Measurements from ENCODE around the gene SLC7A10. TPM values are rescaled to one million over a fixed set of nuclear protein-coding genes. Genes with fewer than 3 reads are reported as not detected.
A peak's percentile ranks its signal among the peaks of the same experiment; 100 is the strongest.

SLC7A10 gene
- polyA plus RNA-seq, 6 donors from 2014 or later = not detected

DNA sequence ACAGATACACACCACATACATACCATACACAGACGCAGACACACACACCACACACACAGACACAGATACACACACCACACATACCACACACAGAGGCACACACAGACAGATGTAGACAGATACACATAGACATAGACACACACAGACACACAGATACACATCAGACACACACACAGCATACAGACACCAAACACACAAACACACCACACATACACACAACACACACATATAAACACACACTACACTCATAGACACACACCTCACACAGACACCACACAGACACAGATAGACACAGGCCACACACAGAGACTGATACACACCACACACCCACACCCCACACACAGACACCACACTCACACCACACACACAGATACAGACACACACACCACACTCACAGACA lies 24.9 kb upstream of the SLC7A10 start:
- DNase-seq (no peak), ATAC-seq (ENCODE audit: low read depth in 2 of 2) (no peak)
- peaks cover 0 to 9% (median 0%) of the 10 kb centered on the region in 7 donors for H3K9me3 Mint-ChIP-seq
- peaks cover 0 to 6% (median 0%) of the 10 kb centered on the region in 3 donors for H3K27me3 Mint-ChIP-seq
- no peaks in the 10 kb centered on the region for H3K4me1 Mint-ChIP-seq
- no peak overlapping the region for H3K4me3 Mint-ChIP-seq
- H3K36me3 Mint-ChIP-seq = no peaks in the 10 kb centered on the region
- H3K27ac Mint-ChIP-seq = no peak overlapping the region

DNA sequence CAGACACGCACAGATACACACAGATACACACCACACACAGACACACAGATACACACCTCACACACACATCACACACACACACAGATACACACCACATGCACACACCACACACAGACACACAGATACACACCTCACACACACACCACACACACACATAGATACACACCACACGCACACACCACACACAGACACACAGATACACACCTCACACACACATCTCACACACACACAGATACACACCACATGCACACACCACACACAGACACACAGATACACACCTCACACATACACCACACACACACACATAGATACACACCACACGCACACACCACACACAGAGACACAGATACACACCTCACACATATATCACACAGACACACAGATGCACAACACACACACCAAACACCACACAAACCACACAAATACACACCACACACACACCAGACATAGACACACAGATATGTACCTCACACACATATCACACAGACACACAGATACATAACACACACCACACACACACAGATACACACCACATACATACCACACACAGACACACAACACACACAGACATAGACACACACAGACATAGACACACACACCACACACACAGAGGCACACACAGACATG lies 24.2 kb upstream of the SLC7A10 start:
- H3K4me3 Mint-ChIP-seq = no peak overlapping the region
- H3K9me3 Mint-ChIP-seq = peaks cover 0 to 10% (median 0%) of the 10 kb centered on the region in 7 donors
- peaks cover 0 to 3% (median 2%) of the 10 kb centered on the region in 3 donors for H3K27me3 Mint-ChIP-seq
- no peak for ATAC-seq (ENCODE audit: low read depth in 2 of 2)
- no peak for DNase-seq
- no peaks in the 10 kb centered on the region for H3K36me3 Mint-ChIP-seq
- no peak overlapping the region for H3K27ac Mint-ChIP-seq
- H3K4me1 Mint-ChIP-seq = no peaks in the 10 kb centered on the region

DNA sequence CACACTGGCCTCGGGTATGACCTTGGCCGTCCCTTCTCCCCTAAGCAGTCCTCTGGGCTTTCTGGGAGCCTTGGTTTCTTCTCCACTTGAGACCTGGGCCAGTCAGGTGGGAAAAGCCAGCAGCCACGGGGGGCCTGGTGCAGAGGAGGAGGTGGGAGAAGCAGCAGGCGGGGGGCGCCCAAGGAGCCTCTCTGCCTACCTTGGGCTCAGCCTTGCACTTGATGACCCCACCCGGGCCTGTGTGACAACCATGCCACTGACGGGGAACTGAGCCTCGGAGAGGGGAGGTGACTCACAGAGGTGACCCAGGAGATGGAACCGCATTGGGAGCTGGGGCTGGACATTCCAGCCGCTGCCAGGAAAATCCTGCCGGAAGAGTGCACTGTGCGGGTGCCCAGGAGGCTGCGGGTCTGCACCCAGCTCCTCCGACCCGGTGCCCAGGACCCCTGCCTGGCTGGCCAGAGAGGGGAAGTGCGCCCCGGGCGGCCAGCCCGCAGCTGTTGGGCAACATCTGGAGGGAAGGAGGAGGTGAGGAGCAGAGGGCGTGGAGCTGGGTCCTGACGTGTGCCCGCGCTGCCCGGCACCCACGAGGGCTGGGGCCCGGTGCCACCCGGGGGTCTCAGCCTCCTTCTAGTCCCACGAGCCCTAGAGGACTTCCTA lies 23.4 kb upstream of the SLC7A10 start:
- Mint-ChIP-seq H3K9me3 (peaks cover 0 to 11% (median 0%) of the 10 kb centered on the region in 7 donors), H3K36me3 (no peaks in the 10 kb centered on the region), H3K4me3 (no peak overlapping the region), H3K27ac (peak overlapping the region in 1 of 6 donors; percentile 21), H3K4me1 (no peaks in the 10 kb centered on the region), H3K27me3 (peaks cover 0 to 10% (median 6%) of the 10 kb centered on the region in 3 donors)
- ATAC-seq (ENCODE audit: low read depth in 2 of 2) = peak; percentile 32 to 45
- no peak for DNase-seq

DNA sequence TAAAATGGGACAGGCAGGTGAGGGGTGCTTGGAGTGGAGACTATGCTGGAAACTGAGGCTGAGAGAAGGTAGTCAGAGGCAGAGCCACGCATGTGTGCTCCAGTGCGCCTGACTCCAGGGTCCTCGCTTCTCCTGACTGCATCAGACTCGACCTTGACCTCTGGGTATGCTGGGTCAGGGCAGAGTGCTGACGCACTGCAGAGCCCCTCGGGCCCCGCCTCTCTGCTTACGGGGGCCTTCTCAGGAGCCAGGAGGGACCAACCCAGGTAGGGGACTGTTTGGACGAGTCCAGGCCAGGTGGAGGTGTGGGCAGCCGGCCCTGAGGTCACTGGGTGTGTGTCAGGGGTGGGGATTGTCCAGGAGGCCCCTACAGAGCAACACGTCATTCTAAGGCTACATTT lies 22.9 kb upstream of the SLC7A10 start:
- Mint-ChIP-seq H3K4me1 (no peaks in the 10 kb centered on the region), H3K9me3 (peaks cover 0 to 11% (median 0%) of the 10 kb centered on the region in 7 donors), H3K4me3 (no peak overlapping the region), H3K27me3 (peaks cover 0 to 15% (median 11%) of the 10 kb centered on the region in 3 donors), H3K27ac (peak overlapping the region in 1 of 6 donors; percentile 21), H3K36me3 (no peaks in the 10 kb centered on the region)
- DNase-seq (no peak), ATAC-seq (ENCODE audit: low read depth in 2 of 2) (no peak)

DNA sequence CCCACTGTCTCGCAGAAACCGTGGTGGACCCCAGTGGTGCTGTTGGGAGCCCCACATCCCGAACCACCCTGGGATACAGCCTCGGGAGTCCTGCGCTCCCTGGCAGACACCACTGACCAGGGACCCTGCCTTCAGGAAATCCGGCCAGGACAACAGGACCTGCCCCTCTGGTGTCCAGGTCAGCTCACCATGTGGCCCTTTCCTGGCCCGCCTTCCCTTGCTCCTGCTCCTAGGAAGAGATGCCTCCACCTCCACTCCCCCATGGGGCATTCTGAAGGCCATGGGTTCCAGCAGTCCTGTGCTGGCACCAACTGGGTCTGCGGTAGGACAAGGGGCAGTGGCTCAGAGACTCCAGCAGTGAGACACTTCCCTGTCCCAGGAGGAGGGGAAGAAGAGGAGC lies 22.5 kb upstream of the SLC7A10 start:
- H3K9me3 Mint-ChIP-seq = peaks cover 0 to 11% (median 0%) of the 10 kb centered on the region in 7 donors
- no peaks in the 10 kb centered on the region for H3K4me1 Mint-ChIP-seq
- H3K27me3 Mint-ChIP-seq = peaks cover 0 to 15% (median 11%) of the 10 kb centered on the region in 3 donors
- no peak overlapping the region for H3K27ac Mint-ChIP-seq
- no peak overlapping the region for H3K4me3 Mint-ChIP-seq
- no peaks in the 10 kb centered on the region for H3K36me3 Mint-ChIP-seq
- DNase-seq (no peak), ATAC-seq (ENCODE audit: low read depth in 2 of 2) (no peak)

DNA sequence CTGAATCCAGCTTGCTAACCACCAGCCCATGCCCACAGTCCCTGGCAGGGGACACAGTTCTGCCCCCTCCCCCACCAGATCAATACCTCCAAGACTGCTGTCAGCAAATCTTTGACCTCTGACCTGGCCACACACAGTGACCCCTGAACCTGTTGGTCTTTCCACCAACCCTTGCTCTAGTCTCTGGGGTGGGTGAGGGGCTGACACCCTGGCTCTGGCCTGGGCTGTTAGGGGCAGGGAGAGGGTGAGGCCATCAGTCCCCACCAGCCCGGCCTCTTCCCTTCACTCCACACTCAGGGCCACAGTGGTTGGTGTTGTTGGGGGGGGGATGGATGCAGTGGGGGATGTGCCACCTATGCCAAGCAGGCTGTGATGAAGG lies 21.8 kb upstream of the SLC7A10 start:
- Mint-ChIP-seq H3K9me3 (peaks cover 0 to 11% (median 0%) of the 10 kb centered on the region in 7 donors), H3K27ac (no peak overlapping the region), H3K4me1 (no peaks in the 10 kb centered on the region), H3K36me3 (no peaks in the 10 kb centered on the region), H3K4me3 (no peak overlapping the region), H3K27me3 (peaks cover 0 to 18% (median 15%) of the 10 kb centered on the region in 3 donors)
- ATAC-seq (ENCODE audit: low read depth in 2 of 2) = no peak
- no peak for DNase-seq

DNA sequence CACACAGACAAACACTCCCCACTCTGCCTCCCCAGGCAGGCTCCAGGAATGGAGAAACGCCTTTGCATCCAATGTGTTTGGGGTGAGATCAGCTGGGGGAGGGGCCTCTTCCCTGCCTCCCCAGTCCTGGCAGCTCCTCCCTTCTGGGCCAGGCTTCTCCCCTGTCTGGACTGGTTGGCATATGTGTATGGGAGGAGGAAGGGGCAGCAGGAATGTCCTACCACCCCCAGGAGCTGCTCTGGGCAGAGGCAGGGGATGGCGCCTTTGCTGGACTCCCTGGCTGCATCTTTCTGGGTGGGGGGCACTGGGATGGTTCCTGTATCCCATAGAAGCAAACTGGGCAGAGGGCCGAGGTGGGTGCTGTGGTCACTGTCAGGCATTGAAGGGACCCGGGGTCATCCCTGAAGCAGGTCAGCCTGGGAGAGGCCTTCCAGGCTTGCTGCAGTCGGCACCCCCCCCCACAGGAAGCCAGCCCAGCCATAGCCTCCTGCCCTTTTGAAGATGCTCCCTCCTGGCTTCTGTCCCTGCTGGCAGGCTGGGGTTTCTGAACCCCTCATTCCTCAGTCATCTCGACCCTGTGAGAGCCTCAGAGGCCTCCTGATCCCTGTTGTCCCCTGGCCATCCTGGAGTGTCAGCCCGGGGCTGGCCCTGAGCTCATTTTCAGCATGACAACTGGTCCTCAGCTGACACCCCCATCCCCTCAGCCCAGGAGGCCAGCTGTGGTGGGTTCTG lies 21.2 kb upstream of the SLC7A10 start:
- Mint-ChIP-seq H3K36me3 (no peaks in the 10 kb centered on the region), H3K4me3 (no peak overlapping the region), H3K9me3 (peaks cover 0 to 11% (median 0%) of the 10 kb centered on the region in 7 donors), H3K4me1 (no peaks in the 10 kb centered on the region), H3K27me3 (peaks cover 0 to 18% (median 15%) of the 10 kb centered on the region in 3 donors), H3K27ac (no peak overlapping the region)
- ATAC-seq (ENCODE audit: low read depth in 2 of 2) (no peak), DNase-seq (no peak)

DNA sequence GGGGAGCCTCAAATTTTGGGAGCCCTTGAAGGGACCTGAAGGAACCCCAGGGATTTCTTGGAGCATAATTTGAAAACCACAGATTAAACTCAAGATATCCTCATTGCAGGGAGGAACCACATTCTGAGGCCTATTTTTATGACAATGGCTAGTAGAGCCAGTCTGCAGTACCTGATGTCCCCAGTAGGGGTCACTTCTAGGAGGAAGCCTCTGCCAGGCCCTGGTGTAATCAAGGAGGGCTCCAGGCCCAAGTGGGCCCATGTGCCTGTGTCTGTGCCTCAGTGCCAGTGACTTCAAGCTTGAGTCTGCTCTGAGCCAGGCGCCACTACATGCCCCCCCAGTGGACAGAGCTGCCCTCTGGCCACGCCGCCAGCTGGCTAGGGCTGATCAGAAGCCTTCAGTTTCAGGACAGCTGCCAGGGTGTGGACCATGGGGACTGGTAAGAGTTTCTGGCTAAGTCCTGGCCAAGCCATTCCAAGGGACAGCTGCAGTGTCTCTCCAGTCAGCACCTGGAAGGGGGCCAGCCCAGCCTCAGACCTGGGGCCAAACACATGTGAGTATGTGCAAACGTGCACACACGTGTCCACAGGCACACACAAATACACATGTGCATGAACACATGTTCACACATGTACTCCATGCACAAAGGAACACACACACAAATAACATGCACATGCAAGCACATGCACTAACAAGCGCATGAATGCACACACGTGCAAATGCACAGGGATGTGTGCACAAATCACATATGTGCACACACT lies 20.5 kb upstream of the SLC7A10 start:
- Mint-ChIP-seq H3K9me3 (peaks cover 0 to 11% (median 0%) of the 10 kb centered on the region in 7 donors), H3K4me1 (no peaks in the 10 kb centered on the region), H3K27me3 (peaks cover 0 to 18% (median 15%) of the 10 kb centered on the region in 3 donors), H3K4me3 (no peak overlapping the region), H3K36me3 (no peaks in the 10 kb centered on the region), H3K27ac (no peak overlapping the region)
- DNase-seq = no peak
- ATAC-seq (ENCODE audit: low read depth in 2 of 2) = no peak

DNA sequence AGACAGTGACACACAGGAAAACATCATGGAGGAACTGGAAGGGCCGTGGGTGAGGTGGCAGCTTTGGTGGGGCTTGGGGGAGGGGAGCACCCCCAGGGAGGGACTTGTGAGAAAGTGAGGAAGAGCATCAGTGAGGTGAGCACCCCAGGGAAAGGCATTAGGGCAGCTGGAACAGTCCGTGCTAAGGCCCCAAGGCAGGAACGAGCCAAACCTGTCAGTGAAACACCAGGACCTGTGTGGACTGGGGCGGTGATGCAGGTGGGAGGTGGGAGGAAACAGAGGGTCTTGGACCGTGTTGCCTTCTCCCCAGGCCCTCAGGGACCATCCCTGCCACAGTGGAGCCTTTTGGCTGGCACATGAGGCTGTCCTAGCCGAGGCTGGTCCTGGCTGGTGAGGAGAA lies 17.3 kb upstream of the SLC7A10 start:
- DNase-seq = no peak
- H3K27me3 Mint-ChIP-seq = peaks cover 1 to 29% (median 15%) of the 10 kb centered on the region in 3 donors
- H3K27ac Mint-ChIP-seq = peak overlapping the region in 1 of 6 donors; percentile 58
- no peak for ATAC-seq (ENCODE audit: low read depth in 2 of 2)
- H3K36me3 Mint-ChIP-seq = no peaks in the 10 kb centered on the region
- no peaks in the 10 kb centered on the region for H3K4me1 Mint-ChIP-seq
- peaks cover 0 to 11% (median 0%) of the 10 kb centered on the region in 7 donors for H3K9me3 Mint-ChIP-seq
- H3K4me3 Mint-ChIP-seq = no peak overlapping the region

DNA sequence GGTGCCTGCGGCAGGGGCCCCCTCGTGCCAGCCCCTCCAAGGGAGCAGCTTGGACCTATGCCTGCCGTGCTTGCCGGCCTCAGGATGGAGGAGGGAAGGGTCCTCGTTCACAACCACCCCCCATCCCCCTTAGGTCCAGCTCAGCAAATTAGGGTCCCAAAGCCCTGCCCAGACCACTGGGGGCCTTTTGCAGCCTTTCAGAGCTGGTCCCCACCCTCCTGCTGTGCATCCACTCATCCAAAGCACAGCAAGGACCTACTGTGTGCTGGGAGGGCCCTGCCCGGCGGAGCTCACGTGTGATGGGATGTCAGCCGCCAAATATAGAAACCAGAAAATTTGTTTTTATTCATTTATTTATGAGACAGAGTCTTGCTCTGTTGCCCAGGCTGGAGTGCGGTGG lies 16.5 kb upstream of the SLC7A10 start:
- no peak for ATAC-seq (ENCODE audit: low read depth in 2 of 2)
- H3K27ac Mint-ChIP-seq = peak overlapping the region in 1 of 6 donors; percentile 33
- H3K36me3 Mint-ChIP-seq = no peaks in the 10 kb centered on the region
- H3K4me3 Mint-ChIP-seq = no peak overlapping the region
- no peak for DNase-seq
- peaks cover 0 to 11% (median 0%) of the 10 kb centered on the region in 7 donors for H3K9me3 Mint-ChIP-seq
- peaks cover 5 to 34% (median 15%) of the 10 kb centered on the region in 3 donors for H3K27me3 Mint-ChIP-seq
- no peaks in the 10 kb centered on the region for H3K4me1 Mint-ChIP-seq

DNA sequence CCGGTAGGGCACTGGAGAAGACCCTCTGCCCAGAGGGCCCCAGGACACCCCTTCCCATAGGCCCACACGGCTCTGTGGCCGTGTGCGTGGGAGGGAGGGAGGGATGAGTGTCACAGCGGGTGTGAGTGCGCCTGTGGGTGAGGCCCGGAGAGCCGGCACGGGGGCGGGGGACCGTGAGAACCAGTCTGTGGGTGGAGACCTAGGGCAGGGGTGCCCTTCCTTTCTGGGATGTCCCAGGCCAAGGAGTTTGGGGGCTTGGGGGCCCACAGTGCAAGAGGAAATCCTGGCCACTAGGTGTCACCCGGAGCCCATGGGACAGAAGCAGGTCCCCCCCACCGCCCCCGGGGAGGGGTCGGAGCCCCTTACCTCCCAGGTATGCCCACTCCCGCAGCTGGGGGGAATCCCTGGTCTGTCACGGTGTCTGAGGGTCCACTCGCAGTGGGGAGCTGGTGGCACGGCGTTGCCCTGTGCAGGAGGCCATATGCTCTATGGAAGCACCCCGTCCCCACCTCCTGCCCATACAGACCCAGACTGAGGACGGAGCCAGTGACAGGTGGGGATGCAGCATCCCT lies 16.0 kb upstream of the SLC7A10 start:
- Mint-ChIP-seq H3K4me3 (no peak overlapping the region), H3K9me3 (peaks cover 0 to 11% (median 0%) of the 10 kb centered on the region in 7 donors), H3K27ac (no peak overlapping the region), H3K27me3 (peaks cover 5 to 34% (median 15%) of the 10 kb centered on the region in 3 donors), H3K4me1 (no peaks in the 10 kb centered on the region), H3K36me3 (no peaks in the 10 kb centered on the region)
- no peak for DNase-seq
- ATAC-seq (ENCODE audit: low read depth in 2 of 2) = peak; percentile 27 to 46

DNA sequence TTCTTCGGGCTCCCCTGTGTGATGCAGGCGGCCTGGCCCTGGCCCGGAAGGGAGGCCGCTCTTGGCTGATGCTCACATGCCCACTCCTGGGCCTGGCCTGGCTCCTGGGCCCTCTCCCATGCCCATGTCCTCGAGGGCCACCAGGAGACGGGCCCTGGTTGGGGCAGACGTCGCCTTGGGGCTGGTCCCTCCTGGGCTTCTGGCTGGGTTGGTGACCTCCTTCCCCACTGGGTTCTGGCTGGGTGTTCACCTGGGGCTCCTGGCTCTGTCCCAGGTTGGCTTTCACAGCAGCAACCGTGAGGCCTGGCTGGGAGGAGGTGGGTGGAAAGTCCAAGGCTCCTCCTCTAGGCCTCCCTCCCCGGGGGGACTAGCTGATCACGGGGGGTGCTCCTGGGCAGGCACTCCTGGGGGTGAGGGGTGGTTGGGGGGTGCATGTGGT lies 15.5 kb upstream of the SLC7A10 start:
- H3K27me3 Mint-ChIP-seq = peaks cover 5 to 34% (median 15%) of the 10 kb centered on the region in 3 donors
- H3K4me1 Mint-ChIP-seq = no peaks in the 10 kb centered on the region
- DNase-seq = no peak
- no peak for ATAC-seq (ENCODE audit: low read depth in 2 of 2)
- no peak overlapping the region for H3K27ac Mint-ChIP-seq
- H3K9me3 Mint-ChIP-seq = peaks cover 0 to 11% (median 0%) of the 10 kb centered on the region in 7 donors
- no peak overlapping the region for H3K4me3 Mint-ChIP-seq
- no peaks in the 10 kb centered on the region for H3K36me3 Mint-ChIP-seq
